Progenitor cell of endocrine pancreas (in vitro differentiated cells): Measurements from ENCODE around the gene GOLGA6A. TPM values are rescaled to one million over a fixed set of nuclear protein-coding genes. Genes with fewer than 3 reads are reported as not detected.
"Not testable (repeated sequence)": the region's sequence is repeated elsewhere in the genome, so short reads cannot be mapped to it uniquely, and the experiment has no call there.

Experiments
- DNase-seq: peaks from one replicate; pipeline ENCODE4 v3.0.0; 2021; ENCODE audit warnings: low spot score; ENCODE audit not compliant: unreplicated experiment
- H3K27ac Mint-ChIP-seq: 2 replicates; pipeline ENCODE4 v1.8.0; 2021; ENCODE audit warnings: mild to moderate bottlenecking, moderate library complexity, mixed read lengths
- H3K27me3 Mint-ChIP-seq: 2 replicates; pipeline ENCODE4 v1.8.0; 2021; ENCODE audit warnings: mixed read lengths
- H3K36me3 Mint-ChIP-seq: 2 replicates; pipeline ENCODE4 v1.8.0; 2022; ENCODE audit warnings: mixed read lengths; ENCODE audit not compliant: insufficient read depth
- H3K4me1 Mint-ChIP-seq: 2 replicates; pipeline ENCODE4 v1.8.0; 2021; ENCODE audit warnings: low read depth, mixed read lengths
- H3K4me3 Mint-ChIP-seq: 2 replicates; pipeline ENCODE4 v1.8.0; 2021; ENCODE audit warnings: low read depth, mild to moderate bottlenecking, moderate library complexity, mixed read lengths
- H3K9me3 Mint-ChIP-seq: 2 replicates; pipeline ENCODE4 v1.8.0; 2021; ENCODE audit warnings: low read depth, mixed read lengths
- CTCF ChIP-seq: fragments of 200-600 bp; sonication (generic); IDR thresholded peaks from one replicate; pipeline ENCODE4 v1.5.0; 2021; ENCODE audit warnings: antibody characterized with exemption, mild to moderate bottlenecking; ENCODE audit not compliant: unreplicated experiment
- total RNA-seq: library from RNA; stranded (reverse); gene quantifications from 2 replicates; pipeline ENCODE4 v1.2.1, GENCODE V29; 2021

GOLGA6A gene
- total RNA-seq, 1 donor from 2014 or later = 0.89 TPM

GRCh38 chr15:74072614-74073337 lies 9.6 kb downstream of the GOLGA6A start:
- not testable (repeated sequence) for H3K27me3 Mint-ChIP-seq, H3K9me3 Mint-ChIP-seq, H3K4me1 Mint-ChIP-seq, H3K27ac Mint-ChIP-seq, H3K36me3 Mint-ChIP-seq, H3K4me3 Mint-ChIP-seq
- peak; percentile 52 for DNase-seq
- TF ChIP-seq CTCF = peak; percentile 49

GRCh38 chr15:74072132-74072531 lies 10.2 kb downstream of the GOLGA6A start:
- DNase-seq, H3K27me3 Mint-ChIP-seq, H3K36me3 Mint-ChIP-seq, H3K27ac Mint-ChIP-seq, H3K4me1 Mint-ChIP-seq, H3K4me3 Mint-ChIP-seq, H3K9me3 Mint-ChIP-seq: not testable (repeated sequence)

GRCh38 chr15:74071645-74072044 lies 10.7 kb downstream of the GOLGA6A start:
- not testable (repeated sequence) for H3K36me3 Mint-ChIP-seq, H3K27me3 Mint-ChIP-seq, H3K4me3 Mint-ChIP-seq, H3K27ac Mint-ChIP-seq, DNase-seq, H3K9me3 Mint-ChIP-seq, H3K4me1 Mint-ChIP-seq

GRCh38 chr15:74065684-74066411 lies 16.5 kb downstream of the GOLGA6A start:
- H3K4me3 Mint-ChIP-seq, H3K4me1 Mint-ChIP-seq, H3K9me3 Mint-ChIP-seq, H3K36me3 Mint-ChIP-seq, H3K27ac Mint-ChIP-seq, H3K27me3 Mint-ChIP-seq: not testable (repeated sequence)
- DNase-seq = peak; percentile 63
- TF ChIP-seq CTCF = peak; percentile 72

GRCh38 chr15:74064822-74065221 lies 17.5 kb downstream of the GOLGA6A start:
- H3K36me3 Mint-ChIP-seq, H3K4me3 Mint-ChIP-seq, DNase-seq, H3K9me3 Mint-ChIP-seq, H3K27ac Mint-ChIP-seq, H3K4me1 Mint-ChIP-seq: not testable (repeated sequence)
- H3K27me3 Mint-ChIP-seq = peaks cover 16% of the 10 kb centered on the region

- DNase-seq, H3K4me3 Mint-ChIP-seq, H3K9me3 Mint-ChIP-seq, H3K4me1 Mint-ChIP-seq, H3K27ac Mint-ChIP-seq, H3K36me3 Mint-ChIP-seq: not testable (repeated sequence)
- H3K27me3 Mint-ChIP-seq = peaks cover 22% of the 10 kb centered on the region
Measured at GRCh38 chr15:74064183-74064582, 18.2 kb downstream of the GOLGA6A start.

- DNase-seq, H3K36me3 Mint-ChIP-seq, H3K9me3 Mint-ChIP-seq, H3K4me1 Mint-ChIP-seq, H3K27ac Mint-ChIP-seq, H3K4me3 Mint-ChIP-seq: not testable (repeated sequence)
- peaks cover 27% of the 10 kb centered on the region for H3K27me3 Mint-ChIP-seq
Measured at GRCh38 chr15:74063425-74064146, 18.8 kb downstream of the GOLGA6A start.
